GM12878 (cell line): ENCODE measurements around the gene SPCS2. TPM values are rescaled to one million over a fixed set of nuclear protein-coding genes. Genes with fewer than 3 reads are reported as not detected.

Experiments
- ATAC-seq: fragments of 200-7000 bp; cut with Tn5 transposase; 3 replicates; pipeline ENCODE4 v1.9.1; 2020; ENCODE audit warnings: mild to moderate bottlenecking, moderate library complexity
- BruUV-seq: library from RNA; stranded (reverse); fragments of 400-500 nt; replicated peaks from 2 replicates; lab custom pipeline; 2021; lab: Mats Ljungman, UMichigan
- CTCF ChIA-PET: fragments of 300-600 bp; sonication (Branson Sonifier 250); formaldehyde crosslinking; extraction: SDS; loops from one replicate; lab custom pipeline; 2021; ENCODE audit warnings: inconsistent platforms; lab: Yijun Ruan, JAX
- POLR2A ChIA-PET: fragments of 350-600 bp; formaldehyde crosslinking; extraction: SDS; loops from one replicate; lab custom pipeline; 2021; ENCODE audit warnings: inconsistent platforms; lab: Charles Lee
- RAD21 ChIA-PET: fragments of 300-600 bp; sonication (Branson Sonifier 250); formaldehyde crosslinking; loops from one replicate; lab custom pipeline; 2023; ENCODE audit warnings: antibody characterized with exemption; ENCODE audit not compliant: unreplicated experiment; lab: Charles Lee
- SMC1A ChIA-PET: fragments of 300-600 bp; sonication (Branson Sonifier 250); formaldehyde crosslinking; loops from one replicate; lab custom pipeline; 2023; ENCODE audit not compliant: unreplicated experiment, uncharacterized antibody; lab: Charles Lee
- DNase-seq: peaks from one replicate; pipeline ENCODE4 v3.0.0-alpha.2; 2011; ENCODE audit warnings: low read depth, low spot score
- FAIRE-seq: peaks from 3 replicates; lab custom pipeline; 2011; peaks lifted over from hg19 to GRCh38; lab: Jason Lieb, UNC
- H2AFZ ChIP-seq: 2 replicates; pipeline ENCODE4 v1.6.0; 2011; ENCODE audit warnings: low read depth, low read length, control low read depth; ENCODE audit not compliant: control insufficient read depth
- H3K27ac ChIP-seq: 2 replicates; pipeline ENCODE4 v1.5.1; 2011; ENCODE audit warnings: control low read depth; ENCODE audit not compliant: control insufficient read depth, insufficient read depth
- H3K27me3 ChIP-seq, 2 experiments: replicated peaks in 1 of 2; 2 replicates each; pipeline versions ENCODE4 v1.6.0 to v1.6.1; 2011; ENCODE audit warnings: low read length in 1 of 2; ENCODE audit not compliant: control insufficient read depth in 2 of 2, insufficient read depth in 2 of 2
- H3K36me3 ChIP-seq, 2 experiments: 2 replicates each; pipeline ENCODE4 v1.5.1; 2011; ENCODE audit warnings: low read length in 1 of 2; ENCODE audit not compliant: control insufficient read depth in 2 of 2, insufficient read depth in 2 of 2
- H3K4me1 ChIP-seq: 2 replicates; pipeline ENCODE4 v1.6.1; 2011; ENCODE audit warnings: mild to moderate bottlenecking, low read length, moderate library complexity, mixed read lengths; ENCODE audit not compliant: control insufficient read depth, insufficient read depth
- H3K4me2 ChIP-seq: 2 replicates; pipeline ENCODE4 v1.6.0; 2011; ENCODE audit warnings: control low read depth; ENCODE audit not compliant: control insufficient read depth, insufficient read depth
- H3K4me3 ChIP-seq: fragments of 200-600 bp; sonication (generic); 2 replicates; pipeline ENCODE4 v1.5.1; 2016
- H3K79me2 ChIP-seq: 2 replicates; pipeline ENCODE4 v1.6.0; 2011; ENCODE audit warnings: low read length; ENCODE audit not compliant: control insufficient read depth, insufficient read depth
- H3K9ac ChIP-seq: 2 replicates; pipeline ENCODE4 v1.8.0; 2011; ENCODE audit warnings: low read length, control low read depth, mixed read lengths; ENCODE audit not compliant: control insufficient read depth, insufficient read depth
- H3K9me3 ChIP-seq: replicated peaks from 3 replicates; pipeline ENCODE4 v1.5.1; 2011; ENCODE audit warnings: mild to moderate bottlenecking, low read length; ENCODE audit not compliant: control insufficient read depth, insufficient read depth
- H4K20me1 ChIP-seq: 2 replicates; pipeline ENCODE4 v1.6.0; 2011; ENCODE audit not compliant: control insufficient read depth, insufficient read depth
- ATF7 ChIP-seq: fragments of 450-650 bp; IDR thresholded peaks from 2 replicates; pipeline ENCODE4 v1.6.1; 2016; ENCODE audit warnings: low read depth, mild to moderate bottlenecking
- GABPA ChIP-seq: IDR thresholded peaks from 2 replicates; pipeline ENCODE4 v1.6.1; 2014; ENCODE audit warnings: antibody characterized with exemption, low read depth, mild to moderate bottlenecking, inconsistent platforms
- JUNB ChIP-seq: IDR thresholded peaks from 2 replicates; pipeline ENCODE4 v1.6.1; 2016; ENCODE audit warnings: antibody characterized with exemption, mild to moderate bottlenecking
- MEF2A ChIP-seq: IDR thresholded peaks from 2 replicates; pipeline ENCODE4 v1.6.1; 2011; ENCODE audit warnings: low read depth, mild to moderate bottlenecking, low read length, moderate library complexity; ENCODE audit not compliant: insufficient read depth
- NFIC ChIP-seq: IDR thresholded peaks from 2 replicates; pipeline ENCODE4 v1.6.1; 2012; ENCODE audit warnings: low read depth, mild to moderate bottlenecking, inconsistent platforms, low read length, moderate library complexity
- PAX8 ChIP-seq: fragments of 450-650 bp; IDR thresholded peaks from 2 replicates; pipeline ENCODE4 v1.6.1; 2017; ENCODE audit warnings: mild to moderate bottlenecking, moderate library complexity
- PBX3 ChIP-seq: IDR thresholded peaks from 2 replicates; pipeline ENCODE4 v1.6.1; 2011; ENCODE audit warnings: mild to moderate bottlenecking, low read depth, low read length, moderate library complexity; ENCODE audit not compliant: insufficient replicate concordance
- SIX5 ChIP-seq: IDR thresholded peaks from 2 replicates; pipeline ENCODE4 v1.6.1; 2011; ENCODE audit warnings: mild to moderate bottlenecking, low read depth, low read length, moderate library complexity; ENCODE audit not compliant: severe bottlenecking
- SPI1 ChIP-seq: IDR thresholded peaks from 2 replicates; pipeline ENCODE4 v1.6.1; 2011; ENCODE audit warnings: low read depth, mild to moderate bottlenecking, low read length, moderate library complexity, borderline replicate concordance; ENCODE audit not compliant: insufficient read depth
- SUZ12 ChIP-seq: fragments of 200-600 bp; sonication (generic); IDR thresholded peaks from one replicate; pipeline ENCODE4 v1.6.1; 2018; ENCODE audit warnings: antibody characterized with exemption, mild to moderate bottlenecking; ENCODE audit not compliant: unreplicated experiment
- WGBS: methylation state at CpG from one replicate; pipeline ENCODE4 v1.1.6; 2016; ENCODE audit warnings: low lambda C conversion rate; ENCODE audit not compliant: insufficient replicate concordance, insufficient coverage; ENCODE audit errors: missing lambda C conversion rate; 5-methylcytosine and 5-hydroxymethylcytosine counted together
- in situ Hi-C: fragments of 300-500 bp; cut with MboI; formaldehyde crosslinking; loops from 9 replicates; pipeline ENCODE4 v1.14.3; 2018; ENCODE audit warnings: mixed read lengths
- intact Hi-C: fragments of 100-400 bp; cut with micrococcal nuclease; formaldehyde crosslinking; loops from one replicate; pipeline ENCODE4 v1.14.2; 2022; ENCODE audit not compliant: unreplicated experiment
- polyA plus RNA-seq, 11 experiments: library from polyadenylated mRNA; depleted of rRNA in 4 of 11; unstranded in 6 of 11; stranded (reverse) in 5 of 11; fragments of >200 nt; fragmentation: Nextera tagmentation in 4 of 11; fragmentation: Illumina TruSeq in 1 of 11; extraction: Ambion mirVana in 4 of 11; extraction: Trizol in 1 of 11; gene quantifications; 1 replicate in 1 of 11; 2 replicates in 10 of 11; pipeline versions ENCODE4 v1.2.1 to v1.2.3, GENCODE V29; 2011 to 2016; ENCODE audit warnings: inconsistent platforms in 2 of 11, missing spikeins in 2 of 11, low read depth in 1 of 11
- total RNA-seq, 4 experiments: library from RNA; depleted of rRNA in 3 of 4; stranded (reverse); fragments of >200 nt in 3 of 4; fragmentation: Illumina TruSeq in 1 of 4; extraction: Trizol in 1 of 4; gene quantifications; 2 replicates each; pipeline versions ENCODE4 v1.2.1 to v1.2.3, GENCODE V29; 2013 to 2021
- TF ChIP-seq, protein P1 (sequence below): fragments of 450-650 bp; formaldehyde crosslinking; IDR thresholded peaks from 2 replicates; pipeline ENCODE4 v1.4.0; 2020; ENCODE audit warnings: mild to moderate bottlenecking, moderate library complexity
- TF ChIP-seq, protein P2 (sequence below): fragments of 150-350 bp; IDR thresholded peaks from 2 replicates; pipeline ENCODE4 v1.6.1; 2014; ENCODE audit warnings: mild to moderate bottlenecking, low read depth, low read length

SPCS2 gene
- total and polyA plus RNA-seq, 10 of the 15 experiments (the other 5 are each of a cell fraction or from before 2014, with no cell fraction given), result 40.7 to 661 (median 192) TPM

GRCh38 chr11:75023446-75024067 lies 74.5 kb downstream of the SPCS2 start (continued):
- TF ChIP-seq SIX5, result no peak
- TF ChIP-seq GABPA, result no peak
- TF ChIP-seq MEF2A, result no peak

DNA sequence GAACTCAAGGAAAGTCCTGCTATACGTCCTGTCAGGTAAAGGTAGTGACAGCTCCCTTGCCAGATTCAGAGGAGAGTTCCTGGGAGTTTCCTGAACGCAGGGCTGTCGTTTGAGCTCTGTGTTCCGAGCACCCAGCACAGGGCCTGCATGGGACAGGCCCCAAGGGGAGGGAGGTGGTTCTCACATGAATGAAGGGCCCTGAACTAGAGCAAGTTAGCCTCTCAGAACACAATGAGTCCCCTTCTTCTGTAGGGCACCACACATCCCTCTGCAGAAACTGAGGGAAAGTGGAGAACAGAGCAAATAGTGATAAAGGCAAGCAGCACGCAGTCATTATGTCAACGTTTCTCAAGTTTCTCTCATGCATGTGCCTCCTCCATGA lies 75.0 kb downstream of the SPCS2 start:
- in situ Hi-C loops (loop anchor here (5.0 kb wide), 2 partner anchors 178 to 223 kb away; no protein-coding TSS in a partner anchor), intact Hi-C loops (no loop called here)
- Histone ChIP-seq H3K9ac (no peak overlapping the region), H3K27me3 (no peaks in the 10 kb centered on the region), H3K4me3 (no peak overlapping the region), H2AFZ (no peak overlapping the region), H3K4me2 (no peak overlapping the region), H3K27ac (no peak overlapping the region), H3K79me2 (no peaks in the 10 kb centered on the region), H3K36me3 (no peaks in the 10 kb centered on the region), H4K20me1 (no peaks in the 10 kb centered on the region), H3K4me1 (no peaks in the 10 kb centered on the region), H3K9me3 (no peaks in the 10 kb centered on the region)
- no peak for TF ChIP-seq SUZ12
- TF ChIP-seq ATF7, result no peak
- TF ChIP-seq, protein P1, sequence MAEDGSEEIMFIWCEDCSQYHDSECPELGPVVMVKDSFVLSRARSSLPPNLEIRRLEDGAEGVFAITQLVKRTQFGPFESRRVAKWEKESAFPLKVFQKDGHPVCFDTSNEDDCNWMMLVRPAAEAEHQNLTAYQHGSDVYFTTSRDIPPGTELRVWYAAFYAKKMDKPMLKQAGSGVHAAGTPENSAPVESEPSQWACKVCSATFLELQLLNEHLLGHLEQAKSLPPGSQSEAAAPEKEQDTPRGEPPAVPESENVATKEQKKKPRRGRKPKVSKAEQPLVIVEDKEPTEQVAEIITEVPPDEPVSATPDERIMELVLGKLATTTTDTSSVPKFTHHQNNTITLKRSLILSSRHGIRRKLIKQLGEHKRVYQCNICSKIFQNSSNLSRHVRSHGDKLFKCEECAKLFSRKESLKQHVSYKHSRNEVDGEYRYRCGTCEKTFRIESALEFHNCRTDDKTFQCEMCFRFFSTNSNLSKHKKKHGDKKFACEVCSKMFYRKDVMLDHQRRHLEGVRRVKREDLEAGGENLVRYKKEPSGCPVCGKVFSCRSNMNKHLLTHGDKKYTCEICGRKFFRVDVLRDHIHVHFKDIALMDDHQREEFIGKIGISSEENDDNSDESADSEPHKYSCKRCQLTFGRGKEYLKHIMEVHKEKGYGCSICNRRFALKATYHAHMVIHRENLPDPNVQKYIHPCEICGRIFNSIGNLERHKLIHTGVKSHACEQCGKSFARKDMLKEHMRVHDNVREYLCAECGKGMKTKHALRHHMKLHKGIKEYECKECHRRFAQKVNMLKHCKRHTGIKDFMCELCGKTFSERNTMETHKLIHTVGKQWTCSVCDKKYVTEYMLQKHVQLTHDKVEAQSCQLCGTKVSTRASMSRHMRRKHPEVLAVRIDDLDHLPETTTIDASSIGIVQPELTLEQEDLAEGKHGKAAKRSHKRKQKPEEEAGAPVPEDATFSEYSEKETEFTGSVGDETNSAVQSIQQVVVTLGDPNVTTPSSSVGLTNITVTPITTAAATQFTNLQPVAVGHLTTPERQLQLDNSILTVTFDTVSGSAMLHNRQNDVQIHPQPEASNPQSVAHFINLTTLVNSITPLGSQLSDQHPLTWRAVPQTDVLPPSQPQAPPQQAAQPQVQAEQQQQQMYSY (CRISPR knock-in tag), result no peak
- no peak for TF ChIP-seq PBX3
- TF ChIP-seq NFIC, result no peak
- TF ChIP-seq PAX8, result no peak
- no peak for TF ChIP-seq SPI1
- no peak for TF ChIP-seq JUNB
- TF ChIP-seq, protein P2, sequence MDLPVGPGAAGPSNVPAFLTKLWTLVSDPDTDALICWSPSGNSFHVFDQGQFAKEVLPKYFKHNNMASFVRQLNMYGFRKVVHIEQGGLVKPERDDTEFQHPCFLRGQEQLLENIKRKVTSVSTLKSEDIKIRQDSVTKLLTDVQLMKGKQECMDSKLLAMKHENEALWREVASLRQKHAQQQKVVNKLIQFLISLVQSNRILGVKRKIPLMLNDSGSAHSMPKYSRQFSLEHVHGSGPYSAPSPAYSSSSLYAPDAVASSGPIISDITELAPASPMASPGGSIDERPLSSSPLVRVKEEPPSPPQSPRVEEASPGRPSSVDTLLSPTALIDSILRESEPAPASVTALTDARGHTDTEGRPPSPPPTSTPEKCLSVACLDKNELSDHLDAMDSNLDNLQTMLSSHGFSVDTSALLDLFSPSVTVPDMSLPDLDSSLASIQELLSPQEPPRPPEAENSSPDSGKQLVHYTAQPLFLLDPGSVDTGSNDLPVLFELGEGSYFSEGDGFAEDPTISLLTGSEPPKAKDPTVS, result no peak
- SMC1A ChIA-PET, result interaction anchor here (1.1 to 2.8 kb wide), 4 partner anchors 94 to 225 kb away, joined by 6 to 20 read pairs (median 8); no protein-coding TSS in a partner anchor
- POLR2A ChIA-PET, result no interaction called here
- FAIRE-seq (no peak), DNase-seq (no peak), ATAC-seq (no peak)
- RAD21 ChIA-PET, result interaction anchor here (3.6 to 5.4 kb wide), 2 partner anchors 182 to 225 kb away, joined by 17 to 88 read pairs; no protein-coding TSS in a partner anchor
- CTCF ChIA-PET, result interaction anchor here (0.6 to 7.7 kb wide), 13 partner anchors 9 to 224 kb away, joined by 3 to 136 read pairs (median 8); no protein-coding TSS in a partner anchor
- WGBS, result 77% methylated on average over 6 of the region's 6 CpGs
- no TSS peak for BruUV-seq
